K562 (cell line): ENCODE data around the gene MRPL58. TPM values are rescaled to one million over a fixed set of nuclear protein-coding genes. Genes with fewer than 3 reads are reported as not detected.

Experiments
- ARID2 ChIP-seq: fragments of 450-650 bp; IDR thresholded peaks from 2 replicates; pipeline ENCODE4 v1.6.1; 2017; ENCODE audit warnings: antibody characterized with exemption, mild to moderate bottlenecking
- BCOR ChIP-seq: fragments of 450-650 bp; IDR thresholded peaks from 2 replicates; pipeline ENCODE4 v1.6.1; 2016
- BRCA1 ChIP-seq, 2 experiments: fragments of 450-650 bp in 1 of 2; sonication (generic) in 1 of 2; formaldehyde crosslinking in 1 of 2; IDR thresholded peaks; 2 replicates each; pipeline versions ENCODE4 v1.5.0 to v1.6.1; 2017 to 2020; ENCODE audit warnings: mild to moderate bottlenecking in 1 of 2, missing genetic modification reagents in 1 of 2
- COPS2 ChIP-seq: fragments of 450-650 bp; conservative IDR thresholded peaks from 2 replicates; pipeline ENCODE4 v1.6.1; 2016; ENCODE audit warnings: mild to moderate bottlenecking, moderate library complexity
- CTCFL ChIP-seq: IDR thresholded peaks from 2 replicates; pipeline ENCODE4 v1.6.1; 2011; ENCODE audit warnings: borderline replicate concordance, low read depth, mild to moderate bottlenecking, moderate library complexity, low read length; ENCODE audit not compliant: insufficient read depth, poor library complexity, severe bottlenecking
- ESRRA ChIP-seq: fragments of 450-650 bp; IDR thresholded peaks from 2 replicates; pipeline ENCODE4 v1.6.1; 2014; ENCODE audit warnings: low read depth, mild to moderate bottlenecking, moderate library complexity, borderline replicate concordance
- MBD1 ChIP-seq: fragments of 250-450 bp; sonication (Bioruptor Pico); IDR thresholded peaks from 2 replicates; pipeline ENCODE4 v1.8.0; 2022; ENCODE audit warnings: inconsistent platforms
- MCM3 ChIP-seq: fragments of 450-650 bp; IDR thresholded peaks from 2 replicates; pipeline ENCODE4 v1.6.1; 2016
- PCBP2 ChIP-seq: fragments of 200-400 bp; formaldehyde crosslinking; IDR thresholded peaks from 2 replicates; pipeline ENCODE4 v1.6.1; 2018; ENCODE audit warnings: low read length, low read depth, mild to moderate bottlenecking, moderate library complexity; ENCODE audit not compliant: poor library complexity, severe bottlenecking
- SMC3 ChIP-seq: conservative IDR thresholded peaks from 2 replicates; pipeline ENCODE4 v1.6.1; 2011; ENCODE audit warnings: low read depth, low read length, improper control_type of control experiment; ENCODE audit not compliant: insufficient read depth
- SRSF7 ChIP-seq: fragments of 200-400 bp; formaldehyde crosslinking; optimal IDR thresholded peaks from 2 replicates; pipeline ENCODE3; 2017; ENCODE audit warnings: mild to moderate bottlenecking, low read depth, low read length
- TEAD4 ChIP-seq, 2 experiments: sonication (generic) in 1 of 2; formaldehyde crosslinking in 1 of 2; IDR thresholded peaks; 2 replicates each; pipeline versions ENCODE4 v1.6.1 to v1.8.0; 2012 to 2022; ENCODE audit warnings: borderline replicate concordance in 1 of 2, inconsistent platforms in 1 of 2, low read length in 1 of 2, mild to moderate bottlenecking in 1 of 2, missing genetic modification reagents in 1 of 2
- ZNF354B ChIP-seq: fragments of 250-450 bp; sonication (Bioruptor Pico); IDR thresholded peaks from 2 replicates; pipeline ENCODE4 v1.4.0; 2020
- ZNF445 ChIP-seq: fragments of 250-450 bp; sonication (Bioruptor Pico); IDR thresholded peaks from 2 replicates; pipeline ENCODE4 v1.4.0; 2020; ENCODE audit warnings: low read depth, mild to moderate bottlenecking, moderate library complexity
- polyA plus RNA-seq, 8 experiments: library from polyadenylated mRNA; depleted of rRNA in 4 of 8; stranded (reverse) in 5 of 8; unstranded in 3 of 8; fragments of >200 nt; fragmentation: Nextera tagmentation in 2 of 8; fragmentation: Illumina TruSeq in 1 of 8; extraction: Ambion mirVana in 2 of 8; extraction: Trizol in 1 of 8; gene quantifications; 2 replicates each; pipeline versions ENCODE4 v1.2.1 to v1.2.3, GENCODE V29; 2011 to 2014; ENCODE audit warnings: inconsistent platforms in 1 of 8, missing spikeins in 1 of 8
- total RNA-seq, 7 experiments: library from RNA; depleted of rRNA in 6 of 7; stranded (reverse); fragments of >200 nt in 6 of 7; fragmentation: Illumina TruSeq in 2 of 7; extraction: Trizol in 2 of 7; gene quantifications; 2 replicates each; pipeline versions ENCODE4 v1.2.1 to v1.2.3, GENCODE V29; 2011 to 2021; ENCODE audit warnings: low replicate concordance in 1 of 7
- TF ChIP-seq, protein P1 (sequence below): sonication (generic); formaldehyde crosslinking; IDR thresholded peaks from 2 replicates; pipeline ENCODE4 v1.9.0; 2022; ENCODE audit warnings: mild to moderate bottlenecking, missing genetic modification reagents
- TF ChIP-seq, protein P2 (sequence below): fragments of 450-650 bp; IDR thresholded peaks from one replicate; pipeline ENCODE4 v1.6.1; 2018; ENCODE audit warnings: mild to moderate bottlenecking, moderate library complexity; ENCODE audit not compliant: partially characterized antibody
- TF ChIP-seq, protein P3 (sequence below): fragments of 450-650 bp; IDR thresholded peaks from 2 replicates; pipeline ENCODE4 v1.6.1; 2016

The MRPL58 gene
- total and polyA plus RNA-seq, 9 of the 15 experiments (the other 6 are each of a cell fraction or from before 2014, with no cell fraction given) = 30.8 to 107 (median 72.4) TPM

- TF ChIP-seq BCOR (no peak), BRCA1 (IDR thresholded peaks at IDR 0.05) (no peak), BRCA1 (CRISPR knock-in tag; IDR thresholded peaks at IDR 0.05) (no peak), ESRRA (no peak), ARID2 (no peak), COPS2 (no peak), TEAD4 (IDR thresholded peaks at IDR 0.05; ENCODE audit: low read length) (no peak), TEAD4 (CRISPR knock-in tag; IDR thresholded peaks at IDR 0.05; ENCODE audit: borderline replicate concordance) (no peak), SRSF7 (no peak), ZNF354B (no peak), MCM3 (no peak), MBD1 (CRISPR knock-in tag) (peak; percentile 74; the same call in 1 of the 2 replicates), PCBP2 (no peak), ZNF445 (CRISPR knock-in tag) (no peak), SMC3 (peak; percentile 41; the same call in 1 of the 2 replicates), CTCFL (peak; percentile 35)
- TF ChIP-seq, protein P1, sequence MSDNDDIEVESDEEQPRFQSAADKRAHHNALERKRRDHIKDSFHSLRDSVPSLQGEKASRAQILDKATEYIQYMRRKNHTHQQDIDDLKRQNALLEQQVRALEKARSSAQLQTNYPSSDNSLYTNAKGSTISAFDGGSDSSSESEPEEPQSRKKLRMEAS (CRISPR knock-in tag) = peak; percentile 55
- TF ChIP-seq, protein P2, sequence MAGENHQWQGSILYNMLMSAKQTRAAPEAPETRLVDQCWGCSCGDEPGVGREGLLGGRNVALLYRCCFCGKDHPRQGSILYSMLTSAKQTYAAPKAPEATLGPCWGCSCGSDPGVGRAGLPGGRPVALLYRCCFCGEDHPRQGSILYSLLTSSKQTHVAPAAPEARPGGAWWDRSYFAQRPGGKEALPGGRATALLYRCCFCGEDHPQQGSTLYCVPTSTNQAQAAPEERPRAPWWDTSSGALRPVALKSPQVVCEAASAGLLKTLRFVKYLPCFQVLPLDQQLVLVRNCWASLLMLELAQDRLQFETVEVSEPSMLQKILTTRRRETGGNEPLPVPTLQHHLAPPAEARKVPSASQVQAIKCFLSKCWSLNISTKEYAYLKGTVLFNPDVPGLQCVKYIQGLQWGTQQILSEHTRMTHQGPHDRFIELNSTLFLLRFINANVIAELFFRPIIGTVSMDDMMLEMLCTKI = no peak
- TF ChIP-seq, protein P3, sequence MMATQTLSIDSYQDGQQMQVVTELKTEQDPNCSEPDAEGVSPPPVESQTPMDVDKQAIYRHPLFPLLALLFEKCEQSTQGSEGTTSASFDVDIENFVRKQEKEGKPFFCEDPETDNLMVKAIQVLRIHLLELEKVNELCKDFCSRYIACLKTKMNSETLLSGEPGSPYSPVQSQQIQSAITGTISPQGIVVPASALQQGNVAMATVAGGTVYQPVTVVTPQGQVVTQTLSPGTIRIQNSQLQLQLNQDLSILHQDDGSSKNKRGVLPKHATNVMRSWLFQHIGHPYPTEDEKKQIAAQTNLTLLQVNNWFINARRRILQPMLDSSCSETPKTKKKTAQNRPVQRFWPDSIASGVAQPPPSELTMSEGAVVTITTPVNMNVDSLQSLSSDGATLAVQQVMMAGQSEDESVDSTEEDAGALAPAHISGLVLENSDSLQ = 0 out of 2 replicates have a peak, but pooled peaks have one; percentile 25
Observed at GRCh38 chr17:75059369-75060345, 47.2 kb downstream of the MRPL58 start (continued).
